ENCODE data around the gene VAMP7.
"Not testable (repeated sequence)": the region's sequence is repeated elsewhere in the genome, so short reads cannot be mapped to it uniquely, and the experiment has no call there.

The VAMP7 gene

GRCh38 chrX:155881158-155881993 lies at the start of gene VAMP7:
VAMP7 (plus strand) TSS chrX:155881345; CDS start chrX:155889467, 8,122 bp downstream.
- peak; percentile 82 for DNase-seq

GRCh38 chrX:155841232-155841631 lies 39.9 kb upstream of the VAMP7 start:
- DNase-seq, result no peak

GRCh38 chrX:155851786-155852185 lies 29.4 kb upstream of the VAMP7 start:
- not testable (repeated sequence) for DNase-seq

- DNase-seq, result no peak
Observed at GRCh38 chrX:155857561-155857960, 23.6 kb upstream of the VAMP7 start.

GRCh38 chrX:155864655-155865054 lies 16.5 kb upstream of the VAMP7 start:
- no peak for DNase-seq

GRCh38 chrX:155865193-155865592 lies 16.0 kb upstream of the VAMP7 start:
- DNase-seq, result no peak

- no peak for DNase-seq
Observed at GRCh38 chrX:155867821-155868220, 13.3 kb upstream of the VAMP7 start.

GRCh38 chrX:155870958-155871357 lies 10.2 kb upstream of the VAMP7 start:
- no peak for DNase-seq

- no peak for DNase-seq
Observed at GRCh38 chrX:155871934-155872333, 9.2 kb upstream of the VAMP7 start.

- DNase-seq, result no peak
Observed at GRCh38 chrX:155873188-155873587, 8.0 kb upstream of the VAMP7 start.

GRCh38 chrX:155874571-155875244 lies 6.4 kb upstream of the VAMP7 start:
- no peak for DNase-seq

- DNase-seq, result no peak
Observed at GRCh38 chrX:155876704-155877103, 4.4 kb upstream of the VAMP7 start.

- no peak for DNase-seq
Observed at GRCh38 chrX:155877288-155877687, 3.9 kb upstream of the VAMP7 start.

- DNase-seq, result no peak
Observed at GRCh38 chrX:155880586-155881157, 473 bp upstream of the VAMP7 start.

- no peak for DNase-seq
Observed at GRCh38 chrX:155886409-155886808, 5.3 kb downstream of the VAMP7 start.

- no peak for DNase-seq
Observed at GRCh38 chrX:155888139-155888538, 7.0 kb downstream of the VAMP7 start.

GRCh38 chrX:155889328-155889727 lies 8.2 kb downstream of the VAMP7 start:
- no peak for DNase-seq

GRCh38 chrX:155891446-155892210 lies 10.5 kb downstream of the VAMP7 start:
- no peak for DNase-seq

- no peak for DNase-seq
Observed at GRCh38 chrX:155893521-155893920, 12.4 kb downstream of the VAMP7 start.

GRCh38 chrX:155896512-155896911 lies 15.4 kb downstream of the VAMP7 start:
- no peak for DNase-seq

- DNase-seq, result no peak
Observed at GRCh38 chrX:155899366-155899765, 18.2 kb downstream of the VAMP7 start.

GRCh38 chrX:155900765-155901164 lies 19.6 kb downstream of the VAMP7 start:
- DNase-seq, result no peak

- DNase-seq, result not testable (repeated sequence)
Observed at GRCh38 chrX:155907661-155908060, 26.5 kb downstream of the VAMP7 start.

Data from CD4-positive, alpha-beta T cell treated with Interleukin-12 subunit alpha and Interleukin-12 subunit beta, for 1 hour (primary cell).